ENCODE measurements around the gene PHYHD1.

- TF ChIP-seq, protein P1, sequence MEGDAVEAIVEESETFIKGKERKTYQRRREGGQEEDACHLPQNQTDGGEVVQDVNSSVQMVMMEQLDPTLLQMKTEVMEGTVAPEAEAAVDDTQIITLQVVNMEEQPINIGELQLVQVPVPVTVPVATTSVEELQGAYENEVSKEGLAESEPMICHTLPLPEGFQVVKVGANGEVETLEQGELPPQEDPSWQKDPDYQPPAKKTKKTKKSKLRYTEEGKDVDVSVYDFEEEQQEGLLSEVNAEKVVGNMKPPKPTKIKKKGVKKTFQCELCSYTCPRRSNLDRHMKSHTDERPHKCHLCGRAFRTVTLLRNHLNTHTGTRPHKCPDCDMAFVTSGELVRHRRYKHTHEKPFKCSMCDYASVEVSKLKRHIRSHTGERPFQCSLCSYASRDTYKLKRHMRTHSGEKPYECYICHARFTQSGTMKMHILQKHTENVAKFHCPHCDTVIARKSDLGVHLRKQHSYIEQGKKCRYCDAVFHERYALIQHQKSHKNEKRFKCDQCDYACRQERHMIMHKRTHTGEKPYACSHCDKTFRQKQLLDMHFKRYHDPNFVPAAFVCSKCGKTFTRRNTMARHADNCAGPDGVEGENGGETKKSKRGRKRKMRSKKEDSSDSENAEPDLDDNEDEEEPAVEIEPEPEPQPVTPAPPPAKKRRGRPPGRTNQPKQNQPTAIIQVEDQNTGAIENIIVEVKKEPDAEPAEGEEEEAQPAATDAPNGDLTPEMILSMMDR (IDR thresholded peaks at IDR 0.05) = no peak
- TF ChIP-seq POLR2A (IDR thresholded peaks at IDR 0.05) = no peak
Measured at GRCh38 chr9:128986671-128987070, 65.9 kb downstream of the PHYHD1 start.
